SJCRH30 (cell line): ENCODE data around the gene RCOR1. TPM values are rescaled to one million over a fixed set of nuclear protein-coding genes. Genes with fewer than 3 reads are reported as not detected.
"Not testable (repeated sequence)": the region's sequence is repeated elsewhere in the genome, so short reads cannot be mapped to it uniquely, and the experiment has no call there.

Experiments
- DNase-seq, 2 experiments: peaks; one replicate each; pipeline ENCODE4 v3.0.0-alpha.2; 2015 to 2020
- H3K27ac ChIP-seq: fragments of 250-450 bp; sonication (Bioruptor Pico); 2 replicates; pipeline ENCODE4 v1.5.1; 2020; ENCODE audit warnings: mild to moderate bottlenecking, moderate library complexity
- H3K27me3 ChIP-seq: fragments of 250-450 bp; sonication (Bioruptor Pico); 2 replicates; pipeline ENCODE4 v1.5.1; 2020; ENCODE audit warnings: mild to moderate bottlenecking, moderate library complexity
- H3K36me3 ChIP-seq: fragments of 250-450 bp; sonication (Bioruptor Pico); 2 replicates; pipeline ENCODE4 v1.5.1; 2020; ENCODE audit warnings: mild to moderate bottlenecking, moderate library complexity
- H3K4me1 ChIP-seq: fragments of 250-450 bp; sonication (Bioruptor Pico); 2 replicates; pipeline ENCODE4 v1.5.1; 2020; ENCODE audit warnings: mild to moderate bottlenecking, moderate library complexity
- H3K4me3 ChIP-seq: fragments of 250-450 bp; sonication (Bioruptor Pico); 2 replicates; pipeline ENCODE4 v1.5.1; 2020; ENCODE audit warnings: mild to moderate bottlenecking, moderate library complexity
- H3K9me3 ChIP-seq: fragments of 250-450 bp; sonication (Bioruptor Pico); replicated peaks from 2 replicates; pipeline ENCODE4 v1.5.1; 2020; ENCODE audit warnings: mild to moderate bottlenecking, moderate library complexity
- total RNA-seq: library from RNA; depleted of rRNA; stranded (reverse); fragments of >200 nt; shearing (Covaris generic); gene quantifications from 2 replicates; pipeline ENCODE4 v1.2.3, GENCODE V29; 2014

Gene RCOR1
- total RNA-seq, 1 experiment from 2014 or later, result 18.2 TPM

GRCh38 chr14:102560458-102561261 lies 31.8 kb upstream of the RCOR1 start:
- H3K4me3 ChIP-seq, result no peak overlapping the region
- no peaks in the 10 kb centered on the region; the same call in 1 of the 2 replicates for H3K9me3 ChIP-seq
- no peaks in the 10 kb centered on the region for H3K36me3 ChIP-seq
- H3K27me3 ChIP-seq, result no peaks in the 10 kb centered on the region
- peak; percentile 94 to 95 for DNase-seq
- peaks cover 20% of the 10 kb centered on the region for H3K4me1 ChIP-seq
- peak overlapping the region; percentile 59 for H3K27ac ChIP-seq

GRCh38 chr14:102565331-102565887 lies 27.0 kb upstream of the RCOR1 start:
- H3K4me3 ChIP-seq, result no peak overlapping the region

GRCh38 chr14:102565959-102566358 lies 26.5 kb upstream of the RCOR1 start:
- Histone ChIP-seq H3K9me3 (no peaks in the 10 kb centered on the region; the same call in 1 of the 2 replicates), H3K27ac (no peak overlapping the region), H3K4me1 (peaks cover 6% of the 10 kb centered on the region), H3K4me3 (no peak overlapping the region), H3K36me3 (no peaks in the 10 kb centered on the region), H3K27me3 (no peaks in the 10 kb centered on the region)
- no peak for DNase-seq

More at GRCh38 chr14:102565331-102565887, 27.0 kb upstream of the RCOR1 start:
- Histone ChIP-seq H3K4me1 (peaks cover 10% of the 10 kb centered on the region), H3K27ac (no peak overlapping the region), H3K27me3 (no peaks in the 10 kb centered on the region), H3K9me3 (no peaks in the 10 kb centered on the region; the same call in 1 of the 2 replicates), H3K36me3 (no peaks in the 10 kb centered on the region)
- no peak for DNase-seq

GRCh38 chr14:102568115-102568614 lies 24.3 kb upstream of the RCOR1 start:
- H3K4me3 ChIP-seq, result no peak overlapping the region
- no peaks in the 10 kb centered on the region for H3K36me3 ChIP-seq

GRCh38 chr14:102570334-102570995 lies 22.0 kb upstream of the RCOR1 start:
- Histone ChIP-seq H3K27me3 (no peaks in the 10 kb centered on the region), H3K4me1 (peaks cover 13% of the 10 kb centered on the region), H3K4me3 (no peak overlapping the region), H3K9me3 (no peaks in the 10 kb centered on the region), H3K36me3 (no peaks in the 10 kb centered on the region), H3K27ac (no peak overlapping the region)
- no peak for DNase-seq

More at GRCh38 chr14:102568115-102568614, 24.3 kb upstream of the RCOR1 start:
- Histone ChIP-seq H3K9me3 (no peaks in the 10 kb centered on the region; the same call in 1 of the 2 replicates), H3K27me3 (no peaks in the 10 kb centered on the region), H3K4me1 (0 out of 2 replicates have a peak, but pooled peaks cover 3% of the 10 kb centered on the region), H3K27ac (no peak overlapping the region)
- DNase-seq, result no peak

- H3K9me3 ChIP-seq, result no peaks in the 10 kb centered on the region
- no peak for DNase-seq
- no peak overlapping the region for H3K4me3 ChIP-seq
- H3K27ac ChIP-seq, result no peak overlapping the region
- no peaks in the 10 kb centered on the region for H3K27me3 ChIP-seq
- no peaks in the 10 kb centered on the region for H3K36me3 ChIP-seq
- H3K4me1 ChIP-seq, result peaks cover 19% of the 10 kb centered on the region
These were observed 21.4 kb upstream of the RCOR1 start for GRCh38 chr14:102571043-102571442.

GRCh38 chr14:102571478-102572042 lies 20.9 kb upstream of the RCOR1 start:
- no peaks in the 10 kb centered on the region for H3K36me3 ChIP-seq
- no peak for DNase-seq
- H3K4me3 ChIP-seq, result no peak overlapping the region
- no peaks in the 10 kb centered on the region for H3K9me3 ChIP-seq
- peaks cover 19% of the 10 kb centered on the region for H3K4me1 ChIP-seq
- H3K27me3 ChIP-seq, result no peaks in the 10 kb centered on the region
- no peak overlapping the region for H3K27ac ChIP-seq

GRCh38 chr14:102573161-102573560 lies 19.3 kb upstream of the RCOR1 start:
- H3K27ac ChIP-seq, H3K9me3 ChIP-seq, H3K36me3 ChIP-seq, DNase-seq, H3K4me3 ChIP-seq, H3K27me3 ChIP-seq: not testable (repeated sequence)
- H3K4me1 ChIP-seq, result peaks cover 20% of the 10 kb centered on the region

GRCh38 chr14:102573591-102574046 lies 18.8 kb upstream of the RCOR1 start:
- Histone ChIP-seq H3K9me3 (no peaks in the 10 kb centered on the region), H3K27me3 (no peaks in the 10 kb centered on the region), H3K4me1 (peaks cover 24% of the 10 kb centered on the region), H3K36me3 (no peaks in the 10 kb centered on the region), H3K27ac (no peak overlapping the region), H3K4me3 (no peak overlapping the region)
- DNase-seq, result no peak

GRCh38 chr14:102574281-102575159 lies 17.9 kb upstream of the RCOR1 start:
- H3K27ac ChIP-seq, result no peak overlapping the region
- H3K4me1 ChIP-seq, result peaks cover 33% of the 10 kb centered on the region
- H3K9me3 ChIP-seq, result no peaks in the 10 kb centered on the region
- no peaks in the 10 kb centered on the region for H3K27me3 ChIP-seq
- H3K36me3 ChIP-seq, result no peaks in the 10 kb centered on the region
- peak overlapping the region; percentile 12; the same call in 1 of the 2 replicates for H3K4me3 ChIP-seq
- peak; percentile 44 to 56 for DNase-seq

- DNase-seq, result no peak
- peak overlapping the region; percentile 12; the same call in 1 of the 2 replicates for H3K4me3 ChIP-seq
These were observed 17.1 kb upstream of the RCOR1 start for GRCh38 chr14:102575160-102575845.

GRCh38 chr14:102575846-102576428 lies 16.5 kb upstream of the RCOR1 start:
- H3K27me3 ChIP-seq, H3K36me3 ChIP-seq, H3K4me3 ChIP-seq, H3K27ac ChIP-seq, H3K9me3 ChIP-seq: not testable (repeated sequence)
- peak; percentile 75 to 87 for DNase-seq
- peaks cover 42% of the 10 kb centered on the region for H3K4me1 ChIP-seq

More at GRCh38 chr14:102575160-102575845, 17.1 kb upstream of the RCOR1 start:
- no peaks in the 10 kb centered on the region for H3K27me3 ChIP-seq
- no peak overlapping the region for H3K27ac ChIP-seq
- H3K9me3 ChIP-seq, result no peaks in the 10 kb centered on the region
- H3K36me3 ChIP-seq, result no peaks in the 10 kb centered on the region
- H3K4me1 ChIP-seq, result peaks cover 38% of the 10 kb centered on the region

GRCh38 chr14:102578821-102579220 lies 13.6 kb upstream of the RCOR1 start:
- Histone ChIP-seq H3K27ac (no peak overlapping the region), H3K4me3 (no peak overlapping the region), H3K36me3 (no peaks in the 10 kb centered on the region), H3K27me3 (no peaks in the 10 kb centered on the region), H3K4me1 (peaks cover 42% of the 10 kb centered on the region), H3K9me3 (no peaks in the 10 kb centered on the region)
- no peak for DNase-seq
